ENCODE data around the gene FAM181A.

DNA sequence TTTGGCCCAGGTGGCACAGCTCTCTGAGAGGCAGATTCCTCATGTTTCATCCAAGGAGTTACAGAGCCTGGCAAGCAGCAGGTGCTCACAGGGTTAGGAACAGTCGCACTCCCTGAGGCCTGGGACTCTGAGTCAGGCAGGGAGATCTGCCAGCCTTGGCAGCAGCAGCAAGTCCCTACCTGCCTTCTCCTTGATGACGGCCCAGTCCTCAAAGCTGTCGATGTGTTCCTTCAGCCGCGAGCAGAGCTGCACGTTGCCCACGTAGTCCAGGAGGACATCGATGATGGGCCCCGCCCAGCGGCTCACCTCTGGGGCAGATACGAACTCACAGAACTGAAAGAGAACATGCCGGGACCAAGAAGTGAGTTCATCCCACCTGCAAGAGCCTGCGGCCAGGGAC is 10.4 kb downstream of the FAM181A start:
- TF ChIP-seq, protein P1, sequence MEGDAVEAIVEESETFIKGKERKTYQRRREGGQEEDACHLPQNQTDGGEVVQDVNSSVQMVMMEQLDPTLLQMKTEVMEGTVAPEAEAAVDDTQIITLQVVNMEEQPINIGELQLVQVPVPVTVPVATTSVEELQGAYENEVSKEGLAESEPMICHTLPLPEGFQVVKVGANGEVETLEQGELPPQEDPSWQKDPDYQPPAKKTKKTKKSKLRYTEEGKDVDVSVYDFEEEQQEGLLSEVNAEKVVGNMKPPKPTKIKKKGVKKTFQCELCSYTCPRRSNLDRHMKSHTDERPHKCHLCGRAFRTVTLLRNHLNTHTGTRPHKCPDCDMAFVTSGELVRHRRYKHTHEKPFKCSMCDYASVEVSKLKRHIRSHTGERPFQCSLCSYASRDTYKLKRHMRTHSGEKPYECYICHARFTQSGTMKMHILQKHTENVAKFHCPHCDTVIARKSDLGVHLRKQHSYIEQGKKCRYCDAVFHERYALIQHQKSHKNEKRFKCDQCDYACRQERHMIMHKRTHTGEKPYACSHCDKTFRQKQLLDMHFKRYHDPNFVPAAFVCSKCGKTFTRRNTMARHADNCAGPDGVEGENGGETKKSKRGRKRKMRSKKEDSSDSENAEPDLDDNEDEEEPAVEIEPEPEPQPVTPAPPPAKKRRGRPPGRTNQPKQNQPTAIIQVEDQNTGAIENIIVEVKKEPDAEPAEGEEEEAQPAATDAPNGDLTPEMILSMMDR (IDR thresholded peaks at IDR 0.05; ENCODE audit: borderline replicate concordance, extremely low read depth, low read length, poor library complexity, severe bottlenecking) = no peak
- TF ChIP-seq EZH2 (IDR thresholded peaks at IDR 0.05; ENCODE audit: borderline replicate concordance, low read depth, low read length, severe bottlenecking) = no peak

Measured in DND-41 (cell line).